ENCODE measurements around the gene GIGYF1.
"Not testable (repeated sequence)": the region's sequence is repeated elsewhere in the genome, so short reads cannot be mapped to it uniquely, and the experiment has no call there.

GIGYF1 gene

GRCh38 chr7:100710452-100710851 lies 16.4 kb upstream of the GIGYF1 start:
- no peak for DNase-seq (ENCODE audit: low spot score)

- no peak for DNase-seq (ENCODE audit: low spot score)
Observed at GRCh38 chr7:100708395-100708794, 14.3 kb upstream of the GIGYF1 start.

- no peak for DNase-seq (ENCODE audit: low spot score)
Observed at GRCh38 chr7:100706672-100707311, 12.7 kb upstream of the GIGYF1 start.

GRCh38 chr7:100705753-100706671 lies 12.0 kb upstream of the GIGYF1 start, which contains the start of gene POP7:
Gene POP7, plus strand, starts transcription at chr7:100706121. Its CDS starts 710 bp downstream, at chr7:100706831.
- peak; percentile 97 for DNase-seq (ENCODE audit: low spot score)

- DNase-seq (ENCODE audit: low spot score): peak; percentile 59
Observed at GRCh38 chr7:100705320-100705752, 11.3 kb upstream of the GIGYF1 start.

GRCh38 chr7:100701089-100701488 lies 7.0 kb upstream of the GIGYF1 start:
- not testable (repeated sequence) for DNase-seq (ENCODE audit: low spot score)

GRCh38 chr7:100699018-100699417 lies 5.0 kb upstream of the GIGYF1 start:
- no peak for DNase-seq (ENCODE audit: low spot score)

- DNase-seq (ENCODE audit: low spot score): no peak
Observed at GRCh38 chr7:100696123-100696521, 2.1 kb upstream of the GIGYF1 start.

- no peak for DNase-seq (ENCODE audit: low spot score)
Observed at GRCh38 chr7:100693312-100694097, 545 bp downstream of the GIGYF1 start.

- DNase-seq (ENCODE audit: low spot score): no peak
Observed at GRCh38 chr7:100692578-100692961, 1.5 kb downstream of the GIGYF1 start.

GRCh38 chr7:100691676-100692577 lies 2.1 kb downstream of the GIGYF1 start:
- DNase-seq (ENCODE audit: low spot score): peak; percentile 79

GRCh38 chr7:100689230-100690135 lies 4.6 kb downstream of the GIGYF1 start:
- DNase-seq (ENCODE audit: low spot score): no peak

GRCh38 chr7:100688326-100688860 lies 5.7 kb downstream of the GIGYF1 start:
- DNase-seq (ENCODE audit: low spot score): no peak

- no peak for DNase-seq (ENCODE audit: low spot score)
Observed at GRCh38 chr7:100687751-100688300, 6.2 kb downstream of the GIGYF1 start.

GRCh38 chr7:100687261-100687660 lies 6.8 kb downstream of the GIGYF1 start:
- DNase-seq (ENCODE audit: low spot score): no peak

- no peak for DNase-seq (ENCODE audit: low spot score)
Observed at GRCh38 chr7:100686822-100687211, 7.2 kb downstream of the GIGYF1 start.

GRCh38 chr7:100686201-100686821 lies 7.7 kb downstream of the GIGYF1 start:
- no peak for DNase-seq (ENCODE audit: low spot score)

- DNase-seq (ENCODE audit: low spot score): no peak
Observed at GRCh38 chr7:100685631-100686145, 8.4 kb downstream of the GIGYF1 start.

GRCh38 chr7:100685049-100685605 lies 8.9 kb downstream of the GIGYF1 start:
- DNase-seq (ENCODE audit: low spot score): no peak

Data from CD4-positive, alpha-beta T cell treated with Interleukin-6 at 100 ng/mL for 8 hours (primary cell).